ENCODE measurements around the gene ITGB7. TPM values are rescaled to one million over a fixed set of nuclear protein-coding genes. Genes with fewer than 3 reads are reported as not detected.

ITGB7 gene
- total RNA-seq, 2 donors from 2014 or later, result 88.0 to 111 TPM

- Mint-ChIP-seq H3K4me1 (ENCODE audit: low read depth) (peaks cover 38% of the 10 kb centered on the region), H3K9me3 (no peaks in the 10 kb centered on the region), H3K27me3 (ENCODE audit: low read depth) (no peaks in the 10 kb centered on the region), H3K27ac (peak overlapping the region; percentile 55), H3K4me3 (peak overlapping the region; percentile 62 to 73), H3K36me3 (ENCODE audit: insufficient read depth in 2 of 2) (no peaks in the 10 kb centered on the region)
- ATAC-seq (replicated peaks in 1 of 2) (peak in 1 of 2 donors; percentile 18), DNase-seq (no peak)
Observed at GRCh38 chr12:53235742-53236442, 28.8 kb upstream of the ITGB7 start.

GRCh38 chr12:53235164-53235563 lies 28.1 kb upstream of the ITGB7 start:
- Mint-ChIP-seq H3K27ac (peak overlapping the region; percentile 11), H3K9me3 (no peaks in the 10 kb centered on the region), H3K36me3 (ENCODE audit: insufficient read depth in 2 of 2) (no peaks in the 10 kb centered on the region), H3K4me1 (ENCODE audit: low read depth) (peaks cover 38% of the 10 kb centered on the region), H3K27me3 (ENCODE audit: low read depth) (no peaks in the 10 kb centered on the region), H3K4me3 (peak overlapping the region in 1 of 2 donors; percentile 62)
- ATAC-seq (replicated peaks in 1 of 2) (no peak), DNase-seq (no peak)

- no peaks in the 10 kb centered on the region for H3K36me3 Mint-ChIP-seq (ENCODE audit: insufficient read depth in 2 of 2)
- no peak for ATAC-seq (replicated peaks in 1 of 2)
- H3K4me1 Mint-ChIP-seq (ENCODE audit: low read depth), result peaks cover 45% of the 10 kb centered on the region
- no peaks in the 10 kb centered on the region for H3K27me3 Mint-ChIP-seq (ENCODE audit: low read depth)
- no peaks in the 10 kb centered on the region for H3K9me3 Mint-ChIP-seq
- peak overlapping the region; percentile 22 for H3K27ac Mint-ChIP-seq
- peak overlapping the region in 1 of 2 donors; percentile 52 for H3K4me3 Mint-ChIP-seq
- no peak for DNase-seq
Observed at GRCh38 chr12:53234271-53234914, 27.3 kb upstream of the ITGB7 start.

GRCh38 chr12:53233671-53234121 lies 26.6 kb upstream of the ITGB7 start:
- ATAC-seq (replicated peaks in 1 of 2) (no peak), DNase-seq (no peak)
- H3K9me3 Mint-ChIP-seq, result no peaks in the 10 kb centered on the region
- no peaks in the 10 kb centered on the region for H3K27me3 Mint-ChIP-seq (ENCODE audit: low read depth)
- no peaks in the 10 kb centered on the region for H3K36me3 Mint-ChIP-seq (ENCODE audit: insufficient read depth in 2 of 2)
- peaks cover 50% of the 10 kb centered on the region for H3K4me1 Mint-ChIP-seq (ENCODE audit: low read depth)
- peak overlapping the region; percentile 88 to 91 for H3K4me3 Mint-ChIP-seq
- H3K27ac Mint-ChIP-seq, result no peak overlapping the region

GRCh38 chr12:53232646-53233461 lies 25.8 kb upstream of the ITGB7 start:
- H3K4me1 Mint-ChIP-seq (ENCODE audit: low read depth), result peaks cover 56% of the 10 kb centered on the region
- peak; percentile 36 to 47 for DNase-seq
- H3K27ac Mint-ChIP-seq, result peak overlapping the region; percentile 50

GRCh38 chr12:53231921-53232645 lies 25.0 kb upstream of the ITGB7 start, which contains the start of gene RARG:
Gene RARG (minus strand): TSS chr12:53232209. CDS start chr12:53227545, 4,664 bp downstream.
- Mint-ChIP-seq H3K36me3 (ENCODE audit: insufficient read depth in 2 of 2) (no peaks in the 10 kb centered on the region), H3K4me1 (ENCODE audit: low read depth) (peaks cover 58% of the 10 kb centered on the region), H3K9me3 (no peaks in the 10 kb centered on the region), H3K27me3 (ENCODE audit: low read depth) (no peaks in the 10 kb centered on the region), H3K4me3 (peak within 1 kb of the TSS; percentile 88 to 91), H3K27ac (peak within 1 kb of the TSS; percentile 50)
- peak; percentile 82 to 84 for ATAC-seq (replicated peaks in 1 of 2)
- peak; percentile 74 to 75 for DNase-seq

More at GRCh38 chr12:53232646-53233461, 25.8 kb upstream of the ITGB7 start:
- no peaks in the 10 kb centered on the region for H3K27me3 Mint-ChIP-seq (ENCODE audit: low read depth)
- no peaks in the 10 kb centered on the region for H3K9me3 Mint-ChIP-seq
- ATAC-seq (replicated peaks in 1 of 2), result peak; percentile 54
- H3K4me3 Mint-ChIP-seq, result peak overlapping the region; percentile 88 to 91
- no peaks in the 10 kb centered on the region for H3K36me3 Mint-ChIP-seq (ENCODE audit: insufficient read depth in 2 of 2)

- no peak for ATAC-seq (replicated peaks in 1 of 2)
- no peak for DNase-seq
- H3K27ac Mint-ChIP-seq, result no peak overlapping the region
- no peaks in the 10 kb centered on the region for H3K36me3 Mint-ChIP-seq (ENCODE audit: insufficient read depth in 2 of 2)
- no peaks in the 10 kb centered on the region for H3K9me3 Mint-ChIP-seq
- no peaks in the 10 kb centered on the region for H3K27me3 Mint-ChIP-seq (ENCODE audit: low read depth)
- H3K4me1 Mint-ChIP-seq (ENCODE audit: low read depth), result peaks cover 58% of the 10 kb centered on the region
- peak overlapping the region; percentile 62 to 70 for H3K4me3 Mint-ChIP-seq
Observed at GRCh38 chr12:53231671-53231920, 24.5 kb upstream of the ITGB7 start.

- ATAC-seq (replicated peaks in 1 of 2) (no peak), DNase-seq (no peak)
- Mint-ChIP-seq H3K36me3 (ENCODE audit: insufficient read depth in 2 of 2) (no peaks in the 10 kb centered on the region), H3K27me3 (ENCODE audit: low read depth) (no peaks in the 10 kb centered on the region), H3K4me1 (ENCODE audit: low read depth) (peaks cover 49% of the 10 kb centered on the region), H3K9me3 (no peaks in the 10 kb centered on the region), H3K4me3 (peak overlapping the region; percentile 33 to 39), H3K27ac (peak overlapping the region; percentile 39)
Observed at GRCh38 chr12:53230108-53230845, 23.2 kb upstream of the ITGB7 start.

GRCh38 chr12:53229454-53229853 lies 22.4 kb upstream of the ITGB7 start:
- peak overlapping the region in 1 of 2 donors; percentile 39 for H3K4me3 Mint-ChIP-seq
- no peaks in the 10 kb centered on the region for H3K27me3 Mint-ChIP-seq (ENCODE audit: low read depth)
- no peak overlapping the region for H3K27ac Mint-ChIP-seq
- no peaks in the 10 kb centered on the region for H3K9me3 Mint-ChIP-seq
- peaks cover 56% of the 10 kb centered on the region for H3K4me1 Mint-ChIP-seq (ENCODE audit: low read depth)
- DNase-seq, result no peak
- no peak for ATAC-seq (replicated peaks in 1 of 2)
- no peaks in the 10 kb centered on the region for H3K36me3 Mint-ChIP-seq (ENCODE audit: insufficient read depth in 2 of 2)

- no peak overlapping the region for H3K27ac Mint-ChIP-seq
Observed at GRCh38 chr12:53227836-53228235, 20.8 kb upstream of the ITGB7 start.

GRCh38 chr12:53227341-53227740 lies 20.3 kb upstream of the ITGB7 start:
- Mint-ChIP-seq H3K27me3 (ENCODE audit: low read depth) (no peaks in the 10 kb centered on the region), H3K4me1 (ENCODE audit: low read depth) (peaks cover 60% of the 10 kb centered on the region), H3K9me3 (no peaks in the 10 kb centered on the region), H3K36me3 (ENCODE audit: insufficient read depth in 2 of 2) (no peaks in the 10 kb centered on the region), H3K27ac (no peak overlapping the region), H3K4me3 (no peak overlapping the region)
- ATAC-seq (replicated peaks in 1 of 2) (no peak), DNase-seq (no peak)

More at GRCh38 chr12:53227836-53228235, 20.8 kb upstream of the ITGB7 start:
- Mint-ChIP-seq H3K4me1 (ENCODE audit: low read depth) (peaks cover 60% of the 10 kb centered on the region), H3K27me3 (ENCODE audit: low read depth) (no peaks in the 10 kb centered on the region), H3K9me3 (no peaks in the 10 kb centered on the region), H3K4me3 (no peak overlapping the region), H3K36me3 (ENCODE audit: insufficient read depth in 2 of 2) (no peaks in the 10 kb centered on the region)
- ATAC-seq (replicated peaks in 1 of 2) (no peak), DNase-seq (no peak)

GRCh38 chr12:53226815-53227214 lies 19.8 kb upstream of the ITGB7 start:
- Mint-ChIP-seq H3K4me1 (ENCODE audit: low read depth) (peaks cover 64% of the 10 kb centered on the region), H3K27me3 (ENCODE audit: low read depth) (no peaks in the 10 kb centered on the region), H3K4me3 (no peak overlapping the region), H3K27ac (no peak overlapping the region), H3K9me3 (no peaks in the 10 kb centered on the region), H3K36me3 (ENCODE audit: insufficient read depth in 2 of 2) (no peaks in the 10 kb centered on the region)
- ATAC-seq (replicated peaks in 1 of 2) (no peak), DNase-seq (no peak)
